GM12878 (cell line): ENCODE data around the gene NFE2L1. TPM values are rescaled to one million over a fixed set of nuclear protein-coding genes. Genes with fewer than 3 reads are reported as not detected.

Experiments used
- CHD1 ChIP-seq: IDR thresholded peaks from 2 replicates; pipeline ENCODE4 v1.6.1; 2012; ENCODE audit warnings: low read depth, low read length, improper control_type of control experiment
- CHD2 ChIP-seq: IDR thresholded peaks from 2 replicates; pipeline ENCODE4 v1.6.1; 2011; ENCODE audit warnings: low read depth, low read length, improper control_type of control experiment, borderline replicate concordance
- E2F4 ChIP-seq: IDR thresholded peaks from 2 replicates; pipeline ENCODE4 v1.6.1; 2012; ENCODE audit warnings: low read depth, low read length, improper control_type of control experiment
- ELK1 ChIP-seq: IDR thresholded peaks from 2 replicates; pipeline ENCODE4 v1.6.1; 2012; ENCODE audit warnings: low read depth, low read length, improper control_type of control experiment
- GATAD2B ChIP-seq: fragments of 450-650 bp; conservative IDR thresholded peaks from 2 replicates; pipeline ENCODE4 v1.6.1; 2017; ENCODE audit warnings: low read depth, mild to moderate bottlenecking, moderate library complexity
- JUNB ChIP-seq: IDR thresholded peaks from 2 replicates; pipeline ENCODE4 v1.6.1; 2016; ENCODE audit warnings: antibody characterized with exemption, mild to moderate bottlenecking
- KAT2A ChIP-seq: conservative IDR thresholded peaks from 2 replicates; pipeline ENCODE4 v1.6.1; 2011; ENCODE audit warnings: low read depth, low read length; ENCODE audit not compliant: control insufficient read depth
- MYB ChIP-seq: fragments of 150-350 bp; IDR thresholded peaks from 2 replicates; pipeline ENCODE4 v1.6.1; 2014; ENCODE audit warnings: mild to moderate bottlenecking, low read depth, low read length, borderline replicate concordance
- NKRF ChIP-seq: fragments of 450-650 bp; conservative IDR thresholded peaks from 2 replicates; pipeline ENCODE4 v1.6.1; 2017; ENCODE audit warnings: mild to moderate bottlenecking, moderate library complexity
- NRF1 ChIP-seq: conservative IDR thresholded peaks from 2 replicates; pipeline ENCODE4 v1.6.1; 2011; ENCODE audit warnings: mild to moderate bottlenecking, low read depth, low read length, improper control_type of control experiment
- PKNOX1 ChIP-seq: fragments of 450-650 bp; IDR thresholded peaks from 2 replicates; pipeline ENCODE4 v1.6.1; 2016; ENCODE audit warnings: mild to moderate bottlenecking
- POLR2AphosphoS5 ChIP-seq: IDR thresholded peaks from 2 replicates; pipeline ENCODE4 v1.6.1; 2011; ENCODE audit warnings: mild to moderate bottlenecking, low read length, inconsistent platforms
- SIN3A ChIP-seq: IDR thresholded peaks from 2 replicates; pipeline ENCODE4 v1.6.1; 2012; ENCODE audit warnings: low read depth, low read length, improper control_type of control experiment
- SIX5 ChIP-seq: IDR thresholded peaks from 2 replicates; pipeline ENCODE4 v1.6.1; 2011; ENCODE audit warnings: mild to moderate bottlenecking, low read depth, low read length, moderate library complexity; ENCODE audit not compliant: severe bottlenecking
- SUPT20H ChIP-seq: IDR thresholded peaks from 2 replicates; pipeline ENCODE4 v1.6.1; 2011; ENCODE audit warnings: low read depth, mild to moderate bottlenecking, low read length, moderate library complexity, borderline replicate concordance; ENCODE audit not compliant: control insufficient read depth
- USF2 ChIP-seq: IDR thresholded peaks from 2 replicates; pipeline ENCODE4 v1.6.1; 2011; ENCODE audit warnings: low read depth, low read length, improper control_type of control experiment, borderline replicate concordance
- WRNIP1 ChIP-seq: IDR thresholded peaks from 2 replicates; pipeline ENCODE4 v1.6.1; 2011; ENCODE audit warnings: low read depth, low read length, improper control_type of control experiment, borderline replicate concordance
- ZBTB40 ChIP-seq: fragments of 450-650 bp; IDR thresholded peaks from 2 replicates; pipeline ENCODE4 v1.6.1; 2016; ENCODE audit warnings: mild to moderate bottlenecking, moderate library complexity, borderline replicate concordance
- ZZZ3 ChIP-seq: IDR thresholded peaks from 2 replicates; pipeline ENCODE4 v1.6.1; 2011; ENCODE audit warnings: low read depth; ENCODE audit not compliant: control insufficient read depth, insufficient read length
- polyA plus RNA-seq, 11 experiments: library from polyadenylated mRNA; depleted of rRNA in 4 of 11; unstranded in 6 of 11; stranded (reverse) in 5 of 11; fragments of >200 nt; fragmentation: Nextera tagmentation in 4 of 11; fragmentation: Illumina TruSeq in 1 of 11; extraction: Ambion mirVana in 4 of 11; extraction: Trizol in 1 of 11; gene quantifications; 1 replicate in 1 of 11; 2 replicates in 10 of 11; pipeline versions ENCODE4 v1.2.1 to v1.2.3, GENCODE V29; 2011 to 2016; ENCODE audit warnings: inconsistent platforms in 2 of 11, missing spikeins in 2 of 11, low read depth in 1 of 11
- total RNA-seq, 4 experiments: library from RNA; depleted of rRNA in 3 of 4; stranded (reverse); fragments of >200 nt in 3 of 4; fragmentation: Illumina TruSeq in 1 of 4; extraction: Trizol in 1 of 4; gene quantifications; 2 replicates each; pipeline versions ENCODE4 v1.2.1 to v1.2.3, GENCODE V29; 2013 to 2021

NFE2L1 gene
- total and polyA plus RNA-seq, 10 of the 15 experiments (the other 5 are each of a cell fraction or from before 2014, with no cell fraction given), result 3.8 to 104 (median 26.4) TPM

- TF ChIP-seq KAT2A (no peak), GATAD2B (peak; percentile 73), SUPT20H (no peak), MYB (no peak), SIN3A (peak; percentile 35; the same call in 1 of the 2 replicates), CHD1 (0 out of 2 replicates have a peak, but pooled peaks have one; percentile 17), SIX5 (peak; percentile 51), POLR2AphosphoS5 (peak; percentile 98), ZBTB40 (peak; percentile 91), ELK1 (no peak; the same call in 1 of the 2 replicates), USF2 (peak; percentile 20; the same call in 1 of the 2 replicates), E2F4 (no peak), JUNB (no peak), NKRF (peak; percentile 88), NRF1 (no peak; the same call in 1 of the 2 replicates), PKNOX1 (peak; percentile 100), WRNIP1 (no peak), CHD2 (peak; percentile 94; the same call in 1 of the 2 replicates), ZZZ3 (no peak)
These were observed at the start of gene NFE2L1 (continued) for GRCh38 chr17:48047741-48048383.
